ENCODE measurements around the gene PFKP. TPM values are rescaled to one million over a fixed set of nuclear protein-coding genes. Genes with fewer than 3 reads are reported as not detected.

Gene PFKP
- total RNA-seq, 1 donor from 2014 or later: 55.2 TPM

GRCh38 chr10:3115685-3116084 lies 48.3 kb downstream of the PFKP start:
- H3K36me3 ChIP-seq: no peaks in the 10 kb centered on the region
- Mint-ChIP-seq H3K4me3 (no peak overlapping the region), H3K27ac (no peak overlapping the region), H3K4me1 (peaks cover 19% of the 10 kb centered on the region), H3K27me3 (ENCODE audit: insufficient read depth, low read depth) (peaks cover 6% of the 10 kb centered on the region), H3K36me3 (peaks cover 12% of the 10 kb centered on the region), H3K9me3 (no peaks in the 10 kb centered on the region)
- no peaks in the 10 kb centered on the region for H3K9me3 ChIP-seq (ENCODE audit: low read depth)
- H3K27me3 ChIP-seq: no peaks in the 10 kb centered on the region
- H4K20me1 ChIP-seq (ENCODE audit: low read depth): no peaks in the 10 kb centered on the region
- no peak for DNase-seq (ENCODE audit: low spot score)
- no peak overlapping the region for H3K27ac ChIP-seq
- H3K9ac ChIP-seq: no peak overlapping the region
- H3K4me3 ChIP-seq: no peak overlapping the region
- H3K4me2 ChIP-seq: no peak overlapping the region
- H3F3A ChIP-seq (ENCODE audit: low read depth): no peaks in the 10 kb centered on the region
- TF ChIP-seq EZH2 (IDR thresholded peaks at IDR 0.05): no peak
- no peak for TF ChIP-seq EZH2phosphoT487 (IDR thresholded peaks at IDR 0.05)
- TF ChIP-seq CTCF (IDR thresholded peaks at IDR 0.05): no peak
- no peak overlapping the region for H2AFZ ChIP-seq (replicated peaks)
- H3K79me2 ChIP-seq (ENCODE audit: low read depth): no peaks in the 10 kb centered on the region
- H3K4me1 ChIP-seq: no peaks in the 10 kb centered on the region

GRCh38 chr10:3116508-3117100 lies 49.3 kb downstream of the PFKP start:
- no peaks in the 10 kb centered on the region for H4K20me1 ChIP-seq (ENCODE audit: low read depth)
- Mint-ChIP-seq H3K9me3 (no peaks in the 10 kb centered on the region), H3K27me3 (ENCODE audit: insufficient read depth, low read depth) (peaks cover 6% of the 10 kb centered on the region), H3K36me3 (peaks cover 12% of the 10 kb centered on the region), H3K4me1 (peaks cover 10% of the 10 kb centered on the region), H3K27ac (no peak overlapping the region), H3K4me3 (no peak overlapping the region)
- H3K9me3 ChIP-seq (ENCODE audit: low read depth): no peaks in the 10 kb centered on the region
- no peaks in the 10 kb centered on the region for H3F3A ChIP-seq (ENCODE audit: low read depth)
- DNase-seq (ENCODE audit: low spot score): no peak
- TF ChIP-seq EZH2phosphoT487 (IDR thresholded peaks at IDR 0.05) (no peak), EZH2 (IDR thresholded peaks at IDR 0.05) (no peak), CTCF (IDR thresholded peaks at IDR 0.05) (no peak)
- H3K27me3 ChIP-seq: no peaks in the 10 kb centered on the region
- no peak overlapping the region for H3K4me3 ChIP-seq
- no peak overlapping the region for H3K27ac ChIP-seq
- no peak overlapping the region for H2AFZ ChIP-seq (replicated peaks)
- no peaks in the 10 kb centered on the region for H3K36me3 ChIP-seq
- H3K4me1 ChIP-seq: no peaks in the 10 kb centered on the region
- no peak overlapping the region for H3K9ac ChIP-seq
- H3K79me2 ChIP-seq (ENCODE audit: low read depth): no peaks in the 10 kb centered on the region
- no peak overlapping the region for H3K4me2 ChIP-seq

GRCh38 chr10:3117486-3117885 lies 50.1 kb downstream of the PFKP start:
- H3K9ac ChIP-seq: no peak overlapping the region
- H2AFZ ChIP-seq (replicated peaks): no peak overlapping the region
- H3K9me3 Mint-ChIP-seq: no peaks in the 10 kb centered on the region
- no peak overlapping the region for H3K4me3 Mint-ChIP-seq
- H3K4me3 ChIP-seq: no peak overlapping the region
- no peaks in the 10 kb centered on the region for H3K36me3 ChIP-seq
- no peaks in the 10 kb centered on the region for H4K20me1 ChIP-seq (ENCODE audit: low read depth)
- no peaks in the 10 kb centered on the region for H3K4me1 ChIP-seq
- no peaks in the 10 kb centered on the region for H3F3A ChIP-seq (ENCODE audit: low read depth)
- no peak for DNase-seq (ENCODE audit: low spot score)
- TF ChIP-seq EZH2 (IDR thresholded peaks at IDR 0.05) (no peak), EZH2phosphoT487 (IDR thresholded peaks at IDR 0.05) (no peak), CTCF (IDR thresholded peaks at IDR 0.05) (no peak)
- peaks cover 3% of the 10 kb centered on the region for H3K4me1 Mint-ChIP-seq
- peak overlapping the region; percentile 5 for H3K27ac Mint-ChIP-seq
- H3K27me3 ChIP-seq: no peaks in the 10 kb centered on the region
- H3K4me2 ChIP-seq: no peak overlapping the region
- H3K36me3 Mint-ChIP-seq: peaks cover 12% of the 10 kb centered on the region
- H3K9me3 ChIP-seq (ENCODE audit: low read depth): no peaks in the 10 kb centered on the region
- H3K79me2 ChIP-seq (ENCODE audit: low read depth): no peaks in the 10 kb centered on the region
- no peak overlapping the region for H3K27ac ChIP-seq
- peaks cover 6% of the 10 kb centered on the region for H3K27me3 Mint-ChIP-seq (ENCODE audit: insufficient read depth, low read depth)

Data from neural progenitor cell (in vitro differentiated cells).